ENCODE data around the gene RARA. TPM values are rescaled to one million over a fixed set of nuclear protein-coding genes. Genes with fewer than 3 reads are reported as not detected.

Gene RARA
- total RNA-seq, 1 donor from 2014 or later = 57.2 TPM

GRCh38 chr17:40319651-40320540 lies 10.9 kb downstream of the RARA start:
- H3K36me3 ChIP-seq (ENCODE audit: control insufficient read depth, insufficient read depth, low read length) = no peaks in the 10 kb centered on the region
- no peak overlapping the region for H3K4me3 ChIP-seq (ENCODE audit: low read depth, low read length)
- no peaks in the 10 kb centered on the region for H3K27me3 ChIP-seq (ENCODE audit: control insufficient read depth, insufficient read depth, low read length)
- no peak for DNase-seq (ENCODE audit: low read depth)
- TF ChIP-seq CTCF (IDR thresholded peaks at IDR 0.05; ENCODE audit: insufficient read depth, low read length, poor library complexity, severe bottlenecking) = no peak

DNA sequence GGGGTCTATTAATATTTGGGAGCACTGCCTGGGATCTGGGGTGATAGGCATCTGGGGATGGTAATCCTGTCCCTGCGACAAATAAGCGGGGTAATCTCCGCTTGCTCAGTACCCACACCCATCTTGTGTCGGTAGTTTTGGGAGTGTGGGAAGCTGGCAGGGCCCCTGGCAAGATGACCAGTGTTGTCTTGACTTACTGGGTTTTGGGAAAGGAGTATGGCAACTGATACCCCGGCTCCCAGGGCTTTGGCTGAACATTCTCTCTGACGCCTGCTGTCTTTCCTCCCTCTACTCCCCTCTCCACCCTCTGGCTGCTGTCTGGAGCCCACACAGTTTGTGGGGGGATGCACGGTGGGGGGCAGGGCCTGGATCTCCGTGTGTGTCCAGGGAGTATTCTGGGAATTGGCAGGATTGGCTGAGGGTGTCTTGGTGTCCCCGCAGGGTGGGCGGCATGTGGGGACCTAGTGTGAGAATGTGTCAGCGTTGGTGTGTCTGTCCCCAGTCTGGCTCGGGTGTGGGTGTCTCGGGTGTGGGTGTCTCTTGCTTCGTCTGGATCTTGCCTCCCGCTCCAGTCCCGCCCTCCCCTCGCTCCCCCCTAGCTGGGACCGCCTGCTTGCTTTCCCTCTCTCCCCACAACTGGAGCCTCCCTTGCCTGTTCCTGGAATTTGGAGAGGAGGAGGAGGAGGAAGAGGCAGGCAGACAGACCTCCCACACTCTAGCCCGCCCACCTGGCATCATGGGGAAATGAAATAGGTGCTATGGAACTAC lies 12.0 kb downstream of the RARA start:
- no peak for DNase-seq (ENCODE audit: low read depth)
- Histone ChIP-seq H3K36me3 (ENCODE audit: control insufficient read depth, insufficient read depth, low read length) (no peaks in the 10 kb centered on the region), H3K4me3 (ENCODE audit: low read depth, low read length) (no peak overlapping the region), H3K27me3 (ENCODE audit: control insufficient read depth, insufficient read depth, low read length) (no peaks in the 10 kb centered on the region)
- no peak for TF ChIP-seq CTCF (IDR thresholded peaks at IDR 0.05; ENCODE audit: insufficient read depth, low read length, poor library complexity, severe bottlenecking)

- DNase-seq (ENCODE audit: low read depth) = no peak
- H3K36me3 ChIP-seq (ENCODE audit: control insufficient read depth, insufficient read depth, low read length) = no peaks in the 10 kb centered on the region
- no peaks in the 10 kb centered on the region for H3K27me3 ChIP-seq (ENCODE audit: control insufficient read depth, insufficient read depth, low read length)
- no peak overlapping the region for H3K4me3 ChIP-seq (ENCODE audit: low read depth, low read length)
- TF ChIP-seq CTCF (IDR thresholded peaks at IDR 0.05; ENCODE audit: insufficient read depth, low read length, poor library complexity, severe bottlenecking) = no peak
Observed at GRCh38 chr17:40321524-40321929, 12.5 kb downstream of the RARA start.

- Histone ChIP-seq H3K4me3 (ENCODE audit: low read depth, low read length) (no peak overlapping the region), H3K27me3 (ENCODE audit: control insufficient read depth, insufficient read depth, low read length) (no peaks in the 10 kb centered on the region), H3K36me3 (ENCODE audit: control insufficient read depth, insufficient read depth, low read length) (no peaks in the 10 kb centered on the region)
- no peak for DNase-seq (ENCODE audit: low read depth)
- TF ChIP-seq CTCF (IDR thresholded peaks at IDR 0.05; ENCODE audit: insufficient read depth, low read length, poor library complexity, severe bottlenecking) = no peak
Observed at GRCh38 chr17:40321961-40322357, 13.0 kb downstream of the RARA start.

DNA sequence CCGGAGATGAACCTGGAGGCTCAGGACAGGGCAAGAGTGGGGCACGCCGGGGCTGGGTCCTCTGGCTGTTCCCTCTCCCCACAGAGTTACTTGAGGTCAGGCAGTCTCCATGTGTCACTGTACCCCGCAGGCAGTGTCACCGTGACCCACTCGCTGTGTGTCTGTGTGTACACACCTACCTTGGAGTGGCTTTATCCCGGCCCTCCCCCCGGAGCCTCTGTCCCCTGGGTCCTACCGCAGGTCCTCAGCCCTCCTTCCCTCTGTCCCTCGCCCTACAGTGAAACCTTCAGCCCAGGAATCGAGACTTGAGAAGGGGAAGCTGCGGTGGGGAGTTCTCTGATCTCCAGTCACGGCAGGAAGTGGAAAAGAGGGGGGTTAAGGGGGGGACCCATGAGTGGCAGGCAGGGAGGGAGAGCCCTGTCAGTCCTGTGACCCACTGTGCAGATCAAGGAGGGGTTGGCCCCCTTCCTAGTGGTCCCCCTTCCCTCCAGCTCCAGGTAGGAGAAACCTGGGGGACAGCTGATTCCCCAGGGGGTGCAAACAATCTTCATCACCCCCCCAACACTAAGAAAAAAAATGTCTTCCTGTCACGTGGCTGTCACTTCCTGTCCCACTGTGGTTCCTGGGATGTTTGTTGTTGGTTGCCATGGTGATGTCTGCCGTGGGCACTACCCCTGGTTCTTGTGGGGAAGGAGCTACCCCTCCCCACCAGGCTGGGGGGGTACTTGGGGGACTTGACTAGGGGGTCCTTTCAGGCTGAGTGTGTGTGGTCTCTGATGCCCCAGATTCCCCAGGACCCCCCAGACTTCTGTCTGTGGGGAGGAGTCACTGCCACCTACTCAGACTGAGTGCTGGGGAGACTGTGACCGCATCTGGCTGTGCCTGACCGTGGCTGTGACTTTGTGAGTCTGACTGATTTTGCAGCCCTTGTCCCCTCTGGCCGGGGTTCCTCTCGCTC lies 13.7 kb downstream of the RARA start:
- no peak overlapping the region for H3K4me3 ChIP-seq (ENCODE audit: low read depth, low read length)
- H3K36me3 ChIP-seq (ENCODE audit: control insufficient read depth, insufficient read depth, low read length) = no peaks in the 10 kb centered on the region
- H3K27me3 ChIP-seq (ENCODE audit: control insufficient read depth, insufficient read depth, low read length) = no peaks in the 10 kb centered on the region
- no peak for TF ChIP-seq CTCF (IDR thresholded peaks at IDR 0.05; ENCODE audit: insufficient read depth, low read length, poor library complexity, severe bottlenecking)
- no peak for DNase-seq (ENCODE audit: low read depth)
